Uterus (tissue), 2 donors: Measurements from ENCODE around the gene PLOD2.

Source experiments
- POLR2A ChIP-seq, 2 donors: fragments of 450-650 bp; IDR thresholded peaks; one replicate each; pipeline ENCODE4 v1.6.1; 2016; ENCODE audit warnings: antibody characterized with exemption in 2 of 2, mild to moderate bottlenecking in 1 of 2, moderate library complexity in 1 of 2
- TF ChIP-seq, protein P1 (sequence below), 4 experiments: fragments of 200-600 bp in 2 of 4; fragments of 450-650 bp in 2 of 4; sonication (generic) in 2 of 4; IDR thresholded peaks; one replicate each; pipeline ENCODE4 v1.5.1; 2016 to 2019; ENCODE audit warnings: antibody characterized with exemption in 4 of 4, mild to moderate bottlenecking in 2 of 4, moderate library complexity in 1 of 4

DNA sequence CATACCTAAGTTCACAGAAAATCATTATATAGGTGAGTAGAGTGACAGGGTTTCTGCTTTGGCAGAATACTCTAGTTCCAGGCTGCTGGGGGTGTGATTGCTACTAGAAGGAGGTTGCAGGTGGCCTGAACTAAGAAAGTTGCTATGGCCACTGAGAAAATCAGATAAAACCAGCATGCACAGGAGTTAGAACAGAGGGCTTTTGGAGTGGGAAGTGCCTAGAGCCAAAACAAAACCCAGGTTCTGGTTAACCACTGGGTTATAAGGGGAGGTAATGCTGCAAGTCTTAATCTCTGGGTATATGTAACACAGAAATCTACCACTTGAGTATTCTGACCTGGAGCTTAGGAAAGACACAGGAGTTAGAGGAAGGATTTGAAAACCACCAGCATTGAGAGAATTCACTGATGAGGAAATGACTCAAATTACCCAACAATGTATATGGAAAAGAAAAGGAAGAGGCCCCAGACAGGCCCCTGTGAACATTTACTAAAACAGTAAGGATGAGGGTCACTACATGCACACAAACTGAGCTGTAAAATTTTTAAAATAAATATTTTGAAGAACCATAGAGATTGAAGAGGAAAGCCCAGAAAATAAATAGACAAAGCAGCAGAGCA, 60.0 kb downstream of the PLOD2 start:
- TF ChIP-seq, protein P1, sequence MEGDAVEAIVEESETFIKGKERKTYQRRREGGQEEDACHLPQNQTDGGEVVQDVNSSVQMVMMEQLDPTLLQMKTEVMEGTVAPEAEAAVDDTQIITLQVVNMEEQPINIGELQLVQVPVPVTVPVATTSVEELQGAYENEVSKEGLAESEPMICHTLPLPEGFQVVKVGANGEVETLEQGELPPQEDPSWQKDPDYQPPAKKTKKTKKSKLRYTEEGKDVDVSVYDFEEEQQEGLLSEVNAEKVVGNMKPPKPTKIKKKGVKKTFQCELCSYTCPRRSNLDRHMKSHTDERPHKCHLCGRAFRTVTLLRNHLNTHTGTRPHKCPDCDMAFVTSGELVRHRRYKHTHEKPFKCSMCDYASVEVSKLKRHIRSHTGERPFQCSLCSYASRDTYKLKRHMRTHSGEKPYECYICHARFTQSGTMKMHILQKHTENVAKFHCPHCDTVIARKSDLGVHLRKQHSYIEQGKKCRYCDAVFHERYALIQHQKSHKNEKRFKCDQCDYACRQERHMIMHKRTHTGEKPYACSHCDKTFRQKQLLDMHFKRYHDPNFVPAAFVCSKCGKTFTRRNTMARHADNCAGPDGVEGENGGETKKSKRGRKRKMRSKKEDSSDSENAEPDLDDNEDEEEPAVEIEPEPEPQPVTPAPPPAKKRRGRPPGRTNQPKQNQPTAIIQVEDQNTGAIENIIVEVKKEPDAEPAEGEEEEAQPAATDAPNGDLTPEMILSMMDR (IDR thresholded peaks at IDR 0.05), result no peak
- no peak for TF ChIP-seq POLR2A (IDR thresholded peaks at IDR 0.05)
